Stimulated activated CD4-positive, alpha-beta T cell treated with anti-CD3 and anti-CD28 coated beads, Interleukin-2, amount 100 ng/mL, for 48 hours (primary cell): ENCODE results near the gene PSMC6.
"Not testable (repeated sequence)": the region's sequence is repeated elsewhere in the genome, so short reads cannot be mapped to it uniquely, and the experiment has no call there.

Experiments used
- DNase-seq, 2 donors: peaks; one replicate each; pipeline ENCODE4 v3.0.0-alpha.2; 2020

The PSMC6 gene

GRCh38 chr14:52723514-52724359 lies 16.7 kb downstream of the PSMC6 start:
- no peak for DNase-seq

DNA sequence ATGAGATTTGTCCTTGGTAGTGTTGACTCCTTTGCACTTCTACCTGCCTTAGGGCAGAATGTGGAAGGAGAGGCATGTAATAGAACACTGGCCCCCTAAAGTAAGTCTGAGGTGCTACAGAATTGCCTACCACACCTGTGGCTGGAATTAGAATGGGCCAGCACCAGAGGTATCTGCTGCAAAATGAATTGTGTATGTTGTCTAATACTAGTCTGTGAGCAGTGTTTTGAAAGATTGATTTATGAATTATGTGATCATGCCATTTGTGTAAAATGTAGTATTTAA lies 17.3 kb downstream of the PSMC6 start:
- DNase-seq: no peak

DNA sequence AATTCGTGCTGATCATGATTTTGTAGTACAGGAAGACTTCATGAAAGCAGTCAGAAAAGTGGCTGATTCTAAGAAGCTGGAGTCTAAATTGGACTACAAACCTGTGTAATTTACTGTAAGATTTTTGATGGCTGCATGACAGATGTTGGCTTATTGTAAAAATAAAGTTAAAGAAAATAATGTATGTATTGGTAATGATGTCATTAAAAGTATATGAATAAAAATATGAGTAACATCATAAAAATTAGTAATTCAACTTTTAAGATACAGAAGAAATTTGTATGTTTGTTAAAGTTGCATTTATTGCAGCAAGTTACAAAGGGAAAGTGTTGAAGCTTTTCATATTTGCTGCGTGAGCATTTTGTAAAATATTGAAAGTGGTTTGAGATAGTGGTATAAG lies 20.5 kb downstream of the PSMC6 start:
- DNase-seq: not testable (repeated sequence)

GRCh38 chr14:52729035-52729434 lies 22.0 kb downstream of the PSMC6 start:
- not testable (repeated sequence) for DNase-seq

- no peak for DNase-seq
These were observed 22.6 kb downstream of the PSMC6 start for GRCh38 chr14:52729585-52729924.

- peak; percentile 97 to 99 for DNase-seq
These were observed 23.1 kb downstream of the PSMC6 start, which contains the start of gene STYX for GRCh38 chr14:52729925-52730708. Gene STYX, plus strand, starts transcription at chr14:52730166. Its CDS starts 309 bp downstream, at chr14:52730475.

DNA sequence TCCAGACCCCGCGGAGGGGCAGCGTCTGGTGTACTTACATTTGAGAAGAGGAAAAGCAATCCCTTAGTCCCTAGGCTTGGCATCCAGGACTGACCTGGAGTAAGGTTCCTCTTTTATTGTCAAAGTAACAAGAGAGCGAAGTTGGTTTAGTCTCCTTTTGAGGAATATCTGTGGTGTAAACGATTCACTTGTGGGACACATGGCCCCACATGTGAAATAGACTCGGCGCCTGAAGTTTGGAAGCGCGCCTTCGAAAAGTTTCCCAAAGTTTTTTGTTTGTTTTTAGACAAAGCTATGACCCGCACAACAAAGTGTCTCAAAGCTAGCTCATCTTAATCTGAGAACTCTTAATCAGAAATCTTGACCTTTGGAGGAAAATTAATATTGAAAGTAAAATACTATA lies 23.7 kb downstream of the PSMC6 start:
- DNase-seq: no peak

- no peak for DNase-seq
These were observed 26.8 kb downstream of the PSMC6 start for GRCh38 chr14:52733824-52734223.

DNA sequence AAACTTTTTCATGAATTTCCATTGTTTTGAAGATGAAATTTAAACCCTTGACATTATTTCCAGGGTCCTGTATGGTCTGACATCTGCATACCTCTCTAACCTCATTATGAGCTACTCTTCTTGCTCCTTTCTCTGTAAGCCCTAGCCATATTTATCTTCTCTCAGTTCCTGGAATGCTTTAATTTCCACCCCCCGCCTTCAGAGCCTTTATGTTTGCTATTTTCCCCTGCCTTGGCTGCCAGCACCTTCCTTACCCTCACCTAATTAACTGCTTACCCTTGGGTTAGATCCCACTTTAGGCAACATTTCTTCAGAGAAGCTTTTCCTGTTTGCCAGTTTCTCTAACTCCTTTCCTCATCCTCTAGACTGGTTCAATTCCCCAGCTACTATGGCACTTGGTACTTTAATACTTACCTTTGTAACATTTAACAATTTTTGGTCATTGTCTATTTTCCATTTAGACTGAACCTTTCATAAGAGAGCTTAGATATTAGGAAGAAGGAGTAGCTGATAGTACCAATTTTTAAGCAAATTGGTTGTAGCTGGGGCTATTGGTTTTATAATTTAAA lies 29.0 kb downstream of the PSMC6 start:
- no peak for DNase-seq

DNA sequence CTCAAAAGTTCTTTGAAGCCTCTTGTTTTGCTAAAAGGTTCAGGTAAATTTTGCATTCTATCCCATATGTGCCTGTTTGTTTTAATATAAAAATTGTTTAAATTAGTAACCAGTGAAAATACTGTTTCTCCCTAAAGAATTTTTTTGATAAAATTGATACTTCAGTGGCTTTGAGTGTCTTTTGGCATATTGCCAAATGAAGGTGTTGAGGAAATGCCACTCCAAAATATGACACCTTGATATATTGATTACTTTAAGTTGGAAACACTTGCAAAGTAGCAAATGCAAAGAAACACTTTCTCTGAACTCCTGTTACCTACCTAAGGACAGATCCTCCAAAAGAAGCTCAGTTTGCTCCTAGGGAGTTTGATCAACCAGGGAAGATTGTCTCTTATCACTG lies 31.4 kb downstream of the PSMC6 start:
- no peak for DNase-seq

- no peak for DNase-seq
These were observed 33.8 kb downstream of the PSMC6 start for GRCh38 chr14:52740751-52741150.

GRCh38 chr14:52741865-52742264 lies 34.9 kb downstream of the PSMC6 start:
- no peak for DNase-seq

DNA sequence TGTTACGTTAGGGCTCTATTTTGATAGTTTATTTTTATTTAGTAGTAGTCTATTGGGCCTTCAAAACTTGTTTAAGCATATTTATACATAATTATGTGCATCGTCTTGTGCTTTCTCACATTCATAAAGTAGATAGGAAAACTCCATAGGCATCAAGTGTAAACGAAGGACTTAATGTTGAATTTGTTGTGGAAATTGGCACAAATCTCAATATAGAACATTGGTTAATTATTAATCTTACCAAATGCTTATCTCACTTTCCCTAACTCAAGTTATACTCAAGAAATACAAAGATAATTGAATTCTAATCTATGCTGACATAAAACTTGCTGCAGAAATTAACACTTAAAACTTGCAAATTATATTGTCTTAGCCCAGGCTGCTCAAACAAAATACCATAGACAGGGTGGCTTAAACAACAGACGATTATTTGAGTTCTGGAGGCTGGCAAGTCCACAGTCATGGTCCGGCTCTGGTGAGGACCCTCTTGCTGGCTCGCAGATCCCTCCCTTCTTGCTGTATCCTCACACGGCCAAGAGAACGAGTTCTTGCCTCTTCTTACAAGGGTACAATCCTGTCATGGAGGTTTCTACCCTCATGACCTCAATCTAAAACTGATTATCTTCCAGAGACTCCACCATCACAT lies 41.8 kb downstream of the PSMC6 start:
- DNase-seq: no peak

- no peak for DNase-seq
These were observed 48.8 kb downstream of the PSMC6 start for GRCh38 chr14:52755607-52756316.

DNA sequence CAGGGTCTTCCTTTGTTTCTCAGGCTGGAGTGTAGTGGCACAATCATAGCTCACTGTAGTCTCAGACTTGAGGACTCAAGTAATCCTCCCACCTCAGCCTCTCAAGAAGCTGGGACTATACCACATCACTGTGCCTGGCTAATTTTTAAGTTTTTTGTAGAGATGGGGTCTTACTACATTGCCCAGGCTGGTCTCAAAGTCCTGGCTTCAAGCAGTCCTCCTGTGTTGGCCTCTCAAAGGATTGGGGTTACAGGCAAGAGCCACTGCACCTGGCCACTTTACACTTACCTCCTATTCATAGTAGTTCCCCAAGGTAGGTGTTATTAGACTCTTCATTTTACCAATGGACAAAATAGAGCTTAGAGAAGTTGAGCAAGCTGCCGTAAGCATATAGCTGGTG lies 52.1 kb downstream of the PSMC6 start:
- no peak for DNase-seq

DNA sequence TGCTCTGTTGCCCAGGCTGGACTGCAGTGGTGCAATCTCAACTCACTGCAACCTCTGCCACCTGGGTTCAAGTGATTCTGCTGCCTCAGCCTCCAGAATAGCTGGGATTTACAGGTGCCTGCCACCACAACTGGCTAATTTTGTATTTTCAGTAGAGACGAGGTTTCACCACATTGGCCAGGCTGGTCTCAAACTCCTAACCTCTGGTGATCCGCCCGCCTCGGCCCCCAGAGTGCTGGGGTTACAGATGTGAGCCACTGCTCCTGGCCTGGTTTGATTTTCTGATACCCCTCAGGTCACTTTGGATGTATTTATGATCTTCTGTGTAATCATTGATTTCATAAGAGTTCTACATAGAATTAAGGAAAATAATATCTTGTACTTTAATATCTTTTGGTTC lies 55.9 kb downstream of the PSMC6 start:
- DNase-seq: not testable (repeated sequence)

DNA sequence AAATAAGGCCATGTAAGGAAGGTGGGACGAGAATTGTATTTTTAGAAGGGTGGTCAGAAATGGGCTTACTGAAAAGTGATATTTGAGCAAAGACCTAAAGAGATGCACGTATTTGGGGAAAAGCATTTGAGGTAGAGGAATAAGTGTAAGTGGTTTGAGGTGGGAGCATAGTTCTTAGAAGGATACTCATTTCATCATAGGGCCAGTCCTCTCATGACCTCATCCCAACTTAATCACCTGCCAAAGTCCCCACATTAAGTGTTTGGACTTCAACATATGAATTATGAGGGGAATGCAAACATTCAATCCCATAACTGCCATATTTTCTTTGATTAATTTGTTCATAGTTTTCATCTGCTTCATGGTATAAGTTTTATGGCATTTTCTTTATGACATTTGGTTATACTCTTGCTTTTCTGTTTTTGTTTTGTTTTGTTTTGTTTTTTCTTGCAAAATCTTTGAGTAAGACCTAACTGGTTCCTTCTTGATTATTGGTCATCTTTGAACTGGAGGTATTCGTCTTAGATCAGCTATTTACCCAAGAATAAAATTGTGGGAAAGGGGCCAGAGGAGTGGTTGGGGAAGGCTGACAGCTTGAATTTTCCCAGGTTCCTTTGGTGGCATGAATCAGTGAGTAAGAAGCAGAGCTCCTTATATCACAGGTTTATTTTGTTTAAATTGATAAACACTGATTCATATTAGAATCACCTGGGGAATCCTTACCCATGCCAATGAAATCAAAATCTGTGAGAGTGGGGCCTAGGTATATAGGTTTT lies 60.2 kb downstream of the PSMC6 start:
- DNase-seq: no peak

GRCh38 chr14:52769887-52770286 lies 62.9 kb downstream of the PSMC6 start:
- no peak for DNase-seq

DNA sequence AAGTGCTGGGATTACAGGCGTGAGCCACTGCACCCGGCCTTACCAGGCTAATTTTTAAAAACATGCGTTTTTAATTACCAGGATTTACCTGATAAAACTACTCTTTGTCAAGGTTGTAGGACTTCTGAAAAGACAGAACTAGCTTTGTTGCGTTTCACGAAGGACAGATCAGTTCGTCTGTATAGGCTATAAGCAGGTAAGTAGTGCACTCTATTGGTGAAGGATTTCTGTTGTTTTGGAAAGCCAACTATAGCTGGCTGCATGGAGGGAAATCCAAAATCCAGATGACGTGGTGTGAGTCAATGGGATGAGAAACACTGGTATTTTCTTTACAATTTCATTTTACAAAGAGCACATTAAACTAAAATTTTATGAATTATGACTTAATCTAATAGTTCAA lies 69.8 kb downstream of the PSMC6 start:
- DNase-seq: no peak
